H7 (cell line): Measurements from ENCODE around the gene CXCR5. TPM values are rescaled to one million over a fixed set of nuclear protein-coding genes. Genes with fewer than 3 reads are reported as not detected.

Experiments
- DNase-seq: peaks from one replicate; pipeline ENCODE4 v3.0.0; 2012
- H3K27me3 ChIP-seq: 2 replicates; pipeline ENCODE4 v1.6.0; 2011; ENCODE audit warnings: mild to moderate bottlenecking, low read length; ENCODE audit not compliant: control insufficient read depth, insufficient read depth
- H3K36me3 ChIP-seq: replicated peaks from 2 replicates; pipeline ENCODE4 v1.5.1; 2011; ENCODE audit warnings: low read length; ENCODE audit not compliant: control insufficient read depth, insufficient read depth
- H3K4me3 ChIP-seq: 2 replicates; pipeline ENCODE4 v1.5.1; 2011; ENCODE audit warnings: low read depth, mild to moderate bottlenecking, control low read depth, low read length, moderate library complexity; ENCODE audit not compliant: insufficient read depth
- total RNA-seq: library from RNA; depleted of rRNA; stranded (reverse); fragments of >200 nt; shearing (Covaris generic); gene quantifications from 2 replicates; pipeline ENCODE4 v1.2.3, GENCODE V29; 2014

CXCR5 gene
- total RNA-seq, 1 experiment from 2014 or later = not detected

GRCh38 chr11:118918128-118918685 is 34.5 kb downstream of the CXCR5 start:
- Histone ChIP-seq H3K36me3 (no peaks in the 10 kb centered on the region), H3K4me3 (peak overlapping the region; percentile 34)
- peak; percentile 78 for DNase-seq

GRCh38 chr11:118918686-118919280 is 35.1 kb downstream of the CXCR5 start:
- H3K4me3 ChIP-seq = peak overlapping the region; percentile 34
- no peaks in the 10 kb centered on the region for H3K27me3 ChIP-seq
- no peak for DNase-seq
- H3K36me3 ChIP-seq = no peaks in the 10 kb centered on the region

More at GRCh38 chr11:118918128-118918685, 34.5 kb downstream of the CXCR5 start:
- no peaks in the 10 kb centered on the region for H3K27me3 ChIP-seq

- H3K36me3 ChIP-seq = no peaks in the 10 kb centered on the region
- no peaks in the 10 kb centered on the region; the same call in 1 of the 2 replicates for H3K27me3 ChIP-seq
- peak; percentile 82 for DNase-seq
- H3K4me3 ChIP-seq = peak overlapping the region; percentile 15
Measured at GRCh38 chr11:118921121-118921928, 37.6 kb downstream of the CXCR5 start.

- Histone ChIP-seq H3K27me3 (no peaks in the 10 kb centered on the region; the same call in 1 of the 2 replicates), H3K4me3 (peak overlapping the region; percentile 15), H3K36me3 (no peaks in the 10 kb centered on the region)
- DNase-seq = peak; percentile 92
Measured at GRCh38 chr11:118921929-118922744, 38.4 kb downstream of the CXCR5 start.

- peak; percentile 32 for DNase-seq
- Histone ChIP-seq H3K4me3 (no peak overlapping the region), H3K27me3 (no peaks in the 10 kb centered on the region; the same call in 1 of the 2 replicates), H3K36me3 (no peaks in the 10 kb centered on the region)
Measured at GRCh38 chr11:118922745-118923627, 39.3 kb downstream of the CXCR5 start.

GRCh38 chr11:118923721-118924587 is 40.3 kb downstream of the CXCR5 start:
- DNase-seq = peak; percentile 23
- Histone ChIP-seq H3K4me3 (peak overlapping the region; percentile 83), H3K27me3 (no peaks in the 10 kb centered on the region; the same call in 1 of the 2 replicates), H3K36me3 (no peaks in the 10 kb centered on the region)

GRCh38 chr11:118924591-118925585 is 41.2 kb downstream of the CXCR5 start:
- H3K36me3 ChIP-seq = no peaks in the 10 kb centered on the region
- H3K27me3 ChIP-seq = no peaks in the 10 kb centered on the region; the same call in 1 of the 2 replicates
- peak; percentile 92 for DNase-seq
- H3K4me3 ChIP-seq = peak overlapping the region; percentile 83

- H3K27me3 ChIP-seq = no peaks in the 10 kb centered on the region; the same call in 1 of the 2 replicates
- DNase-seq = peak; percentile 6
- H3K4me3 ChIP-seq = peak overlapping the region; percentile 83
- no peaks in the 10 kb centered on the region for H3K36me3 ChIP-seq
Measured at GRCh38 chr11:118927554-118928100, 43.9 kb downstream of the CXCR5 start.

GRCh38 chr11:118928101-118928869 is 44.6 kb downstream of the CXCR5 start:
- peak; percentile 97 for DNase-seq
- H3K27me3 ChIP-seq = no peaks in the 10 kb centered on the region; the same call in 1 of the 2 replicates

GRCh38 chr11:118928870-118929500 is 45.3 kb downstream of the CXCR5 start:
- peak; percentile 92 for DNase-seq
- Histone ChIP-seq H3K4me3 (peak overlapping the region; percentile 83), H3K36me3 (no peaks in the 10 kb centered on the region), H3K27me3 (no peaks in the 10 kb centered on the region; the same call in 1 of the 2 replicates)

More at GRCh38 chr11:118928101-118928869, 44.6 kb downstream of the CXCR5 start:
- Histone ChIP-seq H3K4me3 (peak overlapping the region; percentile 83), H3K36me3 (no peaks in the 10 kb centered on the region)
